Measurements from ENCODE around the gene ELP6.

ELP6 gene

GRCh38 chr3:47542471-47543173 lies 29.1 kb upstream of the ELP6 start:
- TF ChIP-seq, protein P1, sequence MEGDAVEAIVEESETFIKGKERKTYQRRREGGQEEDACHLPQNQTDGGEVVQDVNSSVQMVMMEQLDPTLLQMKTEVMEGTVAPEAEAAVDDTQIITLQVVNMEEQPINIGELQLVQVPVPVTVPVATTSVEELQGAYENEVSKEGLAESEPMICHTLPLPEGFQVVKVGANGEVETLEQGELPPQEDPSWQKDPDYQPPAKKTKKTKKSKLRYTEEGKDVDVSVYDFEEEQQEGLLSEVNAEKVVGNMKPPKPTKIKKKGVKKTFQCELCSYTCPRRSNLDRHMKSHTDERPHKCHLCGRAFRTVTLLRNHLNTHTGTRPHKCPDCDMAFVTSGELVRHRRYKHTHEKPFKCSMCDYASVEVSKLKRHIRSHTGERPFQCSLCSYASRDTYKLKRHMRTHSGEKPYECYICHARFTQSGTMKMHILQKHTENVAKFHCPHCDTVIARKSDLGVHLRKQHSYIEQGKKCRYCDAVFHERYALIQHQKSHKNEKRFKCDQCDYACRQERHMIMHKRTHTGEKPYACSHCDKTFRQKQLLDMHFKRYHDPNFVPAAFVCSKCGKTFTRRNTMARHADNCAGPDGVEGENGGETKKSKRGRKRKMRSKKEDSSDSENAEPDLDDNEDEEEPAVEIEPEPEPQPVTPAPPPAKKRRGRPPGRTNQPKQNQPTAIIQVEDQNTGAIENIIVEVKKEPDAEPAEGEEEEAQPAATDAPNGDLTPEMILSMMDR (IDR thresholded peaks at IDR 0.05) = no peak
- Histone ChIP-seq H3K36me3 (ENCODE audit: control insufficient read depth, insufficient read depth, low read length) (no peaks in the 10 kb centered on the region), H3K27ac (no peak overlapping the region), H3K79me2 (no peaks in the 10 kb centered on the region), H3K9me3 (ENCODE audit: control insufficient read depth, low read length) (no peaks in the 10 kb centered on the region), H3K4me1 (no peaks in the 10 kb centered on the region), H3K4me3 (ENCODE audit: low read depth, low read length) (no peak overlapping the region), H3K9ac (no peak overlapping the region), H2AFZ (no peak overlapping the region), H3K27me3 (ENCODE audit: control insufficient read depth, insufficient read depth, low read length) (no peaks in the 10 kb centered on the region), H3K4me2 (ENCODE audit: low read length) (no peak overlapping the region)

DNA sequence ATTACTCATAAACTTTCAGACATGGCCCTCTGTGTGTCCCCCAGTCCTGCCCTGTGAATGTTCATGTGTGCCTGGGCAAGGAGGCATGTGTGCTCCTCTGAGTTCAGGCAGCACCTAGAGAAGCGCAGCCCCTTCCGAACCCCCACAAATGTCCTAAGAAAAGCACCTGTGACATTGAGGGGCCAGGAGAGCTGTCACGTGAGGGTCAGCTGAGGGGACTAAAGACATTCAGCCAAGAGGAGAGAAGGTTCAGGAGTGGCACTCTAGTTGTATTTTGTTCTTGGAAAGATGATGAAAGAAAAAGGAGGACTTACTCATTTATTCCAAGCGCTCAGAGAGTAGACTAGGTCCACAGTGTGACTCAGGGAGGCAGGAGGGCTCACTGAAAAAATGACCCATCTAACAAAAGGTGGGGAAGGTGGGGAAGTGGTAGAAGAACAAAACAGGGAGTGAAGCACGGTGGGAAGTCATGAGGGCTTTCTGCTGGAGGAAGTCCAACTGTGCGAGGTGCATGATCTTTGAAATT lies 28.1 kb upstream of the ELP6 start:
- TF ChIP-seq, protein P1 (IDR thresholded peaks at IDR 0.05) = no peak
- H3K27ac ChIP-seq = no peak overlapping the region
- H2AFZ ChIP-seq = no peak overlapping the region
- no peaks in the 10 kb centered on the region for H3K4me1 ChIP-seq
- H3K27me3 ChIP-seq (ENCODE audit: control insufficient read depth, insufficient read depth, low read length) = no peaks in the 10 kb centered on the region
- H3K9me3 ChIP-seq (ENCODE audit: control insufficient read depth, low read length) = no peaks in the 10 kb centered on the region
- no peak overlapping the region for H3K4me3 ChIP-seq (ENCODE audit: low read depth, low read length)
- no peaks in the 10 kb centered on the region for H3K36me3 ChIP-seq (ENCODE audit: control insufficient read depth, insufficient read depth, low read length)
- no peaks in the 10 kb centered on the region for H3K79me2 ChIP-seq
- H3K4me2 ChIP-seq (ENCODE audit: low read length) = no peak overlapping the region
- H3K9ac ChIP-seq = no peak overlapping the region

GRCh38 chr3:47540281-47540680 lies 26.8 kb upstream of the ELP6 start:
- TF ChIP-seq, protein P1 (IDR thresholded peaks at IDR 0.05) = no peak
- Histone ChIP-seq H3K9me3 (ENCODE audit: control insufficient read depth, low read length) (no peaks in the 10 kb centered on the region), H3K36me3 (ENCODE audit: control insufficient read depth, insufficient read depth, low read length) (no peaks in the 10 kb centered on the region), H3K79me2 (no peaks in the 10 kb centered on the region), H3K4me1 (no peaks in the 10 kb centered on the region), H3K9ac (no peak overlapping the region), H2AFZ (no peak overlapping the region), H3K4me2 (ENCODE audit: low read length) (no peak overlapping the region), H3K27me3 (ENCODE audit: control insufficient read depth, insufficient read depth, low read length) (no peaks in the 10 kb centered on the region), H3K27ac (no peak overlapping the region), H3K4me3 (ENCODE audit: low read depth, low read length) (no peak overlapping the region)

GRCh38 chr3:47536967-47537366 lies 23.5 kb upstream of the ELP6 start:
- Histone ChIP-seq H3K36me3 (ENCODE audit: control insufficient read depth, insufficient read depth, low read length) (no peaks in the 10 kb centered on the region), H3K27me3 (ENCODE audit: control insufficient read depth, insufficient read depth, low read length) (no peaks in the 10 kb centered on the region), H2AFZ (no peak overlapping the region), H3K9ac (no peak overlapping the region), H3K4me2 (ENCODE audit: low read length) (no peak overlapping the region), H3K79me2 (no peaks in the 10 kb centered on the region), H3K27ac (no peak overlapping the region), H3K4me1 (no peaks in the 10 kb centered on the region), H3K4me3 (ENCODE audit: low read depth, low read length) (no peak overlapping the region), H3K9me3 (ENCODE audit: control insufficient read depth, low read length) (no peaks in the 10 kb centered on the region)
- TF ChIP-seq, protein P1 (IDR thresholded peaks at IDR 0.05) = no peak

Measured in parathyroid adenoma (tissue), 2 donors.